GM12892 (cell line): Measurements from ENCODE around the gene AKAP12.

Experiments used
- POLR2A ChIP-seq: IDR thresholded peaks from 2 replicates; pipeline ENCODE4 v1.6.1; 2011; ENCODE audit warnings: low read depth, low read length, control low read depth
- POLR2AphosphoS5 ChIP-seq: IDR thresholded peaks from 2 replicates; pipeline ENCODE4 v1.6.1; 2011; ENCODE audit warnings: low read depth, low read length, control low read depth
- TAF1 ChIP-seq: IDR thresholded peaks from 2 replicates; pipeline ENCODE4 v1.6.1; 2011; ENCODE audit warnings: low read depth, mild to moderate bottlenecking, control low read depth, low read length, borderline replicate concordance

DNA sequence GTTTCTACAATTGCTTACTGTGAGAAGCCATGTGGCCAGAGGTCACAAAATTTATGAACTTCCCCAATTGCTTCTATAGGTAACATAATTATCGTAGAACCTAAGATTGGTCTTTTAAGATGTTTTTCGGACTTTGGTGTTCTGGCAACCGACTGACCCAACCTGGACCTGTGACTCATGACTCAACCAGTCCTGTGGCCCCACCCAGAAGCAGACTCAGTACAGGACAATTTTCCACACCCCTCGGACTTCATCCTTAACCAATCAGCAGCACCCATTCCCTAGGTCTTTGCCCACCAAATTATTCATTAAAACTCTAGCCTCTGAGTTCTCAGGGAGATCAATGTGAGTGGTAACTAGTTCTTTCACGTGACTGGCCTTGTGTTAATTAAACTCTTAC, 26.4 kb upstream of the AKAP12 start:
- no peak for TF ChIP-seq POLR2A
- TF ChIP-seq POLR2AphosphoS5: no peak
- no peak for TF ChIP-seq TAF1
